ENCODE results near the gene ADAMTS7.

Gene ADAMTS7

DNA sequence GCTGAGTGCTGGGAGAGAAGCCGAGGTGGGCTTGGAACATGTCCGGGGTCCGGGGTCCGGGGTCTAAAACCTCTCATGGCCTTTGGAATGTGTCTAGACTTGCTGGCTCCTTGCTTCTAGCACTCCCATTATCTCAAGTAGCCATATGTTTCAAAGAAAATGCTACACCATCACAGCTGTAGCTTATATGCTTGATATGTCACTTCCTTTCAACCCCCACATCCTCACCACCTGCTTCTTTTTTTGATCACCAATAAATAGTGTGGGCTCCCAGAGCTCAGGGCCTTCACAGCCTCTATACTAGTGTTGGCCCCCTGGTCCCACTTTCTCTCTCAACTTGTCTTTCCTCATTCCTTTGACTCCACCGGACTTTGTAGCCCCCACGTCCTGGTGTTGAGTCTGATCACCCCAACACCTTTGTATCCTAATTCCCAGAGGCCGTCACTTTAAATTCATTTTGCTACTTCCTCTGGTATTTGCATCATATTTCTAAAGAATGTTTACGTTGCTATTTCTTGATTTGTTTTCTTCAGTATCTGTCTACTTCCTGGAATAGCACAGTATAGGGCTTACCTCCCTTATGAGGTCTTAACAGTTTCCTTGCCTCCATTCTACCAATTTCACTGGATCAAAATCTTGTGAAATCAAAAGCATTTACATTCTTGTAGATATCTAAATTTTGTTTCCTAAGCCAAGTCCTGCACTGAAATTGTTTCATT lies 98.3 kb downstream of the ADAMTS7 start:
- TF ChIP-seq, protein P1, sequence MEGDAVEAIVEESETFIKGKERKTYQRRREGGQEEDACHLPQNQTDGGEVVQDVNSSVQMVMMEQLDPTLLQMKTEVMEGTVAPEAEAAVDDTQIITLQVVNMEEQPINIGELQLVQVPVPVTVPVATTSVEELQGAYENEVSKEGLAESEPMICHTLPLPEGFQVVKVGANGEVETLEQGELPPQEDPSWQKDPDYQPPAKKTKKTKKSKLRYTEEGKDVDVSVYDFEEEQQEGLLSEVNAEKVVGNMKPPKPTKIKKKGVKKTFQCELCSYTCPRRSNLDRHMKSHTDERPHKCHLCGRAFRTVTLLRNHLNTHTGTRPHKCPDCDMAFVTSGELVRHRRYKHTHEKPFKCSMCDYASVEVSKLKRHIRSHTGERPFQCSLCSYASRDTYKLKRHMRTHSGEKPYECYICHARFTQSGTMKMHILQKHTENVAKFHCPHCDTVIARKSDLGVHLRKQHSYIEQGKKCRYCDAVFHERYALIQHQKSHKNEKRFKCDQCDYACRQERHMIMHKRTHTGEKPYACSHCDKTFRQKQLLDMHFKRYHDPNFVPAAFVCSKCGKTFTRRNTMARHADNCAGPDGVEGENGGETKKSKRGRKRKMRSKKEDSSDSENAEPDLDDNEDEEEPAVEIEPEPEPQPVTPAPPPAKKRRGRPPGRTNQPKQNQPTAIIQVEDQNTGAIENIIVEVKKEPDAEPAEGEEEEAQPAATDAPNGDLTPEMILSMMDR (conservative IDR thresholded peaks at IDR 0.05; ENCODE audit: low read depth, low read length): no peak
- H3K4me3 ChIP-seq (ENCODE audit: low read depth, low read length): no peak overlapping the region
- no peak for DNase-seq (ENCODE audit: low read depth)

DNA sequence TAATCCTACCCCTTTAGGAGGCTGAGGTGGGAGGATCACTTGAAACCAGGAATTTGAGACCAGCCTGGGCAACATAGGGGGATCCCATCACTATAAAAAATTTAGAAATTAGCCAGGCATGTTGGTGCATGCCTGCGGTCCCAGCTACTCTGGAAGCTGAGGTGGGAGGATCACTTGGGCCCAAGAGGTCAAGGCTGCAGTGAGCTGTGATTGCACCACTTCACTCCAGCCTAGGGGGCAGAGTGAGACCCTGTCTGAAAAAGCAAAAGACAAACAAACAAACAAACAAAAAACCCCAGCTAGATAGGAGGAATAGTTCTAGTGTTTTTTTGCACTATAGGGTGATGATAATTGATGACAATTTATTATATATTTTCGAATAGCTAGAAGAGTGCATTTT lies 99.6 kb downstream of the ADAMTS7 start:
- TF ChIP-seq, protein P1 (conservative IDR thresholded peaks at IDR 0.05; ENCODE audit: low read depth, low read length): no peak
- no peak for DNase-seq (ENCODE audit: low read depth)
- no peak overlapping the region for H3K4me3 ChIP-seq (ENCODE audit: low read depth, low read length)

DNA sequence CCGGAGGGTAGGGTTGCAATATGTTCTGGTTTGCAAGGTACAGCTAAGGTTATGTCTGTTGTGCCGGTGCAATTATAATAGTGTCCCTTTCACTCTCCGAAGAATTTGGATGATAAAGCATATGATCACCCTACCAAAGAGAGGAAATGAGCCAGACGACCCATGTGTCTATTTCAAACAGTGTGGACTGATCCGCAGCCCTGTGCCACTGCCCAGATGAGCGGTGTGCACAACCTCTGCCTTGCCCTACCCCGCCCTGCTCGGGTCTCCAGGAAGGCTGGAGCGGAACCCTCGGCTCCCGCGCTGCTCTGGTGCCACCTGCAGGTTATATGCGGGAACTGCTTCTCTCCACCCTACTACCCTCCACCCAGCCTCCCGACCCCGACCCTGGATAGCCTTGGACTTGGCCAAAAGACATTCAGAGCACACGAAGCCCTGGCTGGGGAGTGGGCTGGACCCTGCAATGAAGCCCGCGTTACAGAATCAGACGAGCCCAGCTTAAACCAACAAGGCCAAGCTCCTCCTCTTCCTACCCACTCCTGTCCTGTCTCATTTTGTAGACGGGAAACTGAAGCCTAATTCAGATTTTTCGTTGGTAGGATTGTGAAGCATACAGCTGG lies 101.9 kb downstream of the ADAMTS7 start:
- no peak overlapping the region for H3K4me3 ChIP-seq (ENCODE audit: low read depth, low read length)
- DNase-seq (ENCODE audit: low read depth): peak; percentile 39
- TF ChIP-seq, protein P1 (conservative IDR thresholded peaks at IDR 0.05; ENCODE audit: low read depth, low read length): peak; percentile 90

All from choroid plexus epithelial cell (primary cell).